Keratinocyte (primary cell): ENCODE results near the gene ASGR1.

ENCODE experiments used
- EZH2 ChIP-seq: IDR thresholded peaks from one replicate; pipeline ENCODE4 v1.6.1; 2012; ENCODE audit warnings: inconsistent platforms, mild to moderate bottlenecking, low read length, moderate library complexity
- TF ChIP-seq, protein P1 (sequence below), 3 experiments: IDR thresholded peaks in 1 of 3; conservative IDR thresholded peaks in 1 of 3; optimal IDR thresholded peaks in 1 of 3; 2 replicates in 2 of 3; 3 replicates in 1 of 3; pipeline versions ENCODE3 to v1.5.1; 2011; ENCODE audit warnings: low read length in 3 of 3, mild to moderate bottlenecking in 3 of 3, moderate library complexity in 2 of 3, control low read depth in 1 of 3, inconsistent platforms in 1 of 3; ENCODE audit not compliant: insufficient read depth in 2 of 3; ENCODE audit errors: extremely low read depth in 1 of 3

DNA sequence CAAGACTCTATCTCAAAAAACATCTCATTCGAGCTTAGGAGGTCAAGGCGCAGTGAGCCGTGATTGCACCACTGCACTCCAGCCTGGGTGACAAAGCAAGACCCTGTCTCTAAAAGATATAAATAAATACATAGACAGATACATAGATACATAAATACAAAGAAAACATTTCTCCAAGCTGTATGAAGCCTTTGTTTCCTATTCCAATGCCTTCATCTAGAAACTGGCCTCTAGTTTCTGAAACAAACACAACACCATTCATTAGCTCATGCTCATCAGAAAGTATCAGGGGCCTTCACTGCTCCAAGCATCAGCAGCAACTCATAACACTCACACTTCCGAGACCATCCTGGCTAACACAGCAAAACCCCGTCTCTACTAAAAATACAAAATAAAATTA lies 54.2 kb downstream of the ASGR1 start:
- TF ChIP-seq, protein P1, sequence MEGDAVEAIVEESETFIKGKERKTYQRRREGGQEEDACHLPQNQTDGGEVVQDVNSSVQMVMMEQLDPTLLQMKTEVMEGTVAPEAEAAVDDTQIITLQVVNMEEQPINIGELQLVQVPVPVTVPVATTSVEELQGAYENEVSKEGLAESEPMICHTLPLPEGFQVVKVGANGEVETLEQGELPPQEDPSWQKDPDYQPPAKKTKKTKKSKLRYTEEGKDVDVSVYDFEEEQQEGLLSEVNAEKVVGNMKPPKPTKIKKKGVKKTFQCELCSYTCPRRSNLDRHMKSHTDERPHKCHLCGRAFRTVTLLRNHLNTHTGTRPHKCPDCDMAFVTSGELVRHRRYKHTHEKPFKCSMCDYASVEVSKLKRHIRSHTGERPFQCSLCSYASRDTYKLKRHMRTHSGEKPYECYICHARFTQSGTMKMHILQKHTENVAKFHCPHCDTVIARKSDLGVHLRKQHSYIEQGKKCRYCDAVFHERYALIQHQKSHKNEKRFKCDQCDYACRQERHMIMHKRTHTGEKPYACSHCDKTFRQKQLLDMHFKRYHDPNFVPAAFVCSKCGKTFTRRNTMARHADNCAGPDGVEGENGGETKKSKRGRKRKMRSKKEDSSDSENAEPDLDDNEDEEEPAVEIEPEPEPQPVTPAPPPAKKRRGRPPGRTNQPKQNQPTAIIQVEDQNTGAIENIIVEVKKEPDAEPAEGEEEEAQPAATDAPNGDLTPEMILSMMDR (optimal IDR thresholded peaks at IDR 0.05 in 1 of 3, IDR thresholded peaks at IDR 0.05 in 1 of 3, conservative IDR thresholded peaks at IDR 0.05 in 1 of 3; ENCODE audit: extremely low read depth in 1 of 3, insufficient read depth in 2 of 3, low read length in 3 of 3) = no peak
- TF ChIP-seq EZH2 = no peak
